DOHH2 (cell line): ENCODE measurements around the gene PRKAR1B.

Source experiments
- EZH2phosphoT487 ChIP-seq: fragments of 200-600 bp; sonication (generic); IDR thresholded peaks from 2 replicates; pipeline ENCODE4 v1.6.1; 2017; ENCODE audit warnings: borderline replicate concordance, mild to moderate bottlenecking, antibody characterized with exemption, low read length, moderate library complexity, mixed read lengths
- TF ChIP-seq, protein P1 (sequence below): fragments of 200-600 bp; sonication (generic); IDR thresholded peaks from one replicate; pipeline ENCODE4 v1.5.1; 2014; ENCODE audit warnings: antibody characterized with exemption, mild to moderate bottlenecking, low read depth, low read length; ENCODE audit not compliant: poor library complexity, severe bottlenecking

DNA sequence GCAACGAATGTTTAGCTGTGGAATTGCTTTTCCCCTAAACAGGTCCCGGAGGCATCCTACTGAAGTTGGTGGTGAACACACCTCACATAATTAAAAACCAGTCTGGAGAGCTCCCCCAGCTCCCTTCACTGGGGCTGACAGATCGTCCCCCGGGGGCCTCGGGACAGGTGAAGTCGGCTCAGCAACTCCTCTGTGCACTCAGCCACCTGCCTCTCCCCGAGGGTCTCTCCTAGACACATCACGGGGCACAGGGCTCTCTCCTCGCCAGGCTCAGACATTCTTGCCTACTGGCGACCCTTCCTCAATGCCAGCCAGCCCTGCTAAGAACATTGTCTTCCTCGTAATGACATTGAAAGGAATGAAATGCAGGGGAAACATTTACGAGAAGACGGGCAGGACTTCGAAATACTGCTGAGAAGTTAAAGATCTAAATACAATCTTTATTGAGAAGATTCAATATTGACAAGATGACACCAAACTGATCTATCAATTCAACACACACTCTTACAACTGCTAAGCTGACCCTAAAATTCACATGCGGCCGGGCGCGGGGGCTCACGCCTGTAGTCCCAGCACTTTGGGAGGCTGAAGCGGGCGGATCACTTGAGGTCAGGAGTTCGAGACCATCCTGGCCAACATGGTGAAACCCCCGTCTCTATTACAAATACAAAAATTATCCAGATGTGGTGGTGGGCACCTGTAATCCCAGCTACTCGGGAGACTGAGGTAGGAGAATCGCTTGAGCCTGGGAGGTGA is 88.6 kb downstream of the PRKAR1B start:
- TF ChIP-seq, protein P1, sequence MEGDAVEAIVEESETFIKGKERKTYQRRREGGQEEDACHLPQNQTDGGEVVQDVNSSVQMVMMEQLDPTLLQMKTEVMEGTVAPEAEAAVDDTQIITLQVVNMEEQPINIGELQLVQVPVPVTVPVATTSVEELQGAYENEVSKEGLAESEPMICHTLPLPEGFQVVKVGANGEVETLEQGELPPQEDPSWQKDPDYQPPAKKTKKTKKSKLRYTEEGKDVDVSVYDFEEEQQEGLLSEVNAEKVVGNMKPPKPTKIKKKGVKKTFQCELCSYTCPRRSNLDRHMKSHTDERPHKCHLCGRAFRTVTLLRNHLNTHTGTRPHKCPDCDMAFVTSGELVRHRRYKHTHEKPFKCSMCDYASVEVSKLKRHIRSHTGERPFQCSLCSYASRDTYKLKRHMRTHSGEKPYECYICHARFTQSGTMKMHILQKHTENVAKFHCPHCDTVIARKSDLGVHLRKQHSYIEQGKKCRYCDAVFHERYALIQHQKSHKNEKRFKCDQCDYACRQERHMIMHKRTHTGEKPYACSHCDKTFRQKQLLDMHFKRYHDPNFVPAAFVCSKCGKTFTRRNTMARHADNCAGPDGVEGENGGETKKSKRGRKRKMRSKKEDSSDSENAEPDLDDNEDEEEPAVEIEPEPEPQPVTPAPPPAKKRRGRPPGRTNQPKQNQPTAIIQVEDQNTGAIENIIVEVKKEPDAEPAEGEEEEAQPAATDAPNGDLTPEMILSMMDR = no peak
- TF ChIP-seq EZH2phosphoT487 = no peak
